Stimulated activated CD8-positive, alpha-beta memory T cell treated with anti-CD3 and anti-CD28 coated beads, Interleukin-4, amount 100 ng/mL, for 48 hours (primary cell): ENCODE measurements around the gene WWTR1.

ENCODE experiments used
- DNase-seq: peaks from one replicate; pipeline ENCODE4 v3.0.0-alpha.2; 2020

The WWTR1 gene

DNA sequence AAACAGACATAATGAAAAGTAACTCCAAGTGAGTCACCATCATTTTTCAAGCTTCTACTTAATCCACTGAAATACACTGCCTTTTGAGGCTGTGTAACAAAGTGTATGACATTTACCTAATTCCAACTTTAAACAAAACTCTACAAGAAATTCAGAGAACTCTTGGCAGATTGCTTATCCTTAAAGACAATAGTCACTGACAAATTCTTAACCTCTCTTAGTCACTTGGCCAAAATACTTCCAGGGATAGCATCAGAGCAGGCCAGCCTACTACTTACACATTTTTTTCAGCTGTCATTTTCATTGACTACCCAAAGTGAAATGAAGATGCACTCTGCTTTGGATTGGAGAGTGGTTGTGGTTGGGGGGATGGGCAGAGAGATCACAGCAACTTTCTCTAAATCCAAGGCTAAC is 3.6 kb downstream of the WWTR1 start:
- DNase-seq = no peak

- DNase-seq = no peak
These were observed 4.3 kb downstream of the WWTR1 start for GRCh38 chr3:149653564-149653963.

DNA sequence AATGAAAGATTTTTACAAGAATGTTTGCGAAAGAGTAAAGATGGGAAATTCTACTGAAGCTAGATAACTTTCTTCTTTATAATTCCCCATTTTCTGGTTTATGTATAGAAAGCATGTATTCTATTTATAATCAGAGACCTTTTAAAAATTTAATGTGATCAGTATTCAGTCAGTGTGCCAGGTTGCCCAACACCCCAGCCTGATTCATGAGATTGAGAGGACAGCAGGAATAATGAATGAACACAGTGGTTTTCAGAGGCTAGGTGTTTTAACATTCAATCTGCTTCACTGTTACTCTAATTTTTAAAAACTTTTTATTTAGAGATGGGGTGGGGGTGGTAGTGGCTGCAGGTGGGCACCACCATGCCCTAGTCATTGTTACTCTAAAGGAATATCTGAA is 4.7 kb downstream of the WWTR1 start:
- no peak for DNase-seq

- DNase-seq = no peak
These were observed 7.0 kb downstream of the WWTR1 start for GRCh38 chr3:149650828-149651227.

- DNase-seq = no peak
These were observed 9.3 kb downstream of the WWTR1 start for GRCh38 chr3:149648525-149648924.

GRCh38 chr3:149647812-149648211 is 10.0 kb downstream of the WWTR1 start:
- DNase-seq = no peak

- no peak for DNase-seq
These were observed 10.5 kb downstream of the WWTR1 start for GRCh38 chr3:149647285-149647684.

- no peak for DNase-seq
These were observed 11.6 kb downstream of the WWTR1 start for GRCh38 chr3:149646181-149646766.

- DNase-seq = no peak
These were observed 13.9 kb downstream of the WWTR1 start for GRCh38 chr3:149643963-149644362.

DNA sequence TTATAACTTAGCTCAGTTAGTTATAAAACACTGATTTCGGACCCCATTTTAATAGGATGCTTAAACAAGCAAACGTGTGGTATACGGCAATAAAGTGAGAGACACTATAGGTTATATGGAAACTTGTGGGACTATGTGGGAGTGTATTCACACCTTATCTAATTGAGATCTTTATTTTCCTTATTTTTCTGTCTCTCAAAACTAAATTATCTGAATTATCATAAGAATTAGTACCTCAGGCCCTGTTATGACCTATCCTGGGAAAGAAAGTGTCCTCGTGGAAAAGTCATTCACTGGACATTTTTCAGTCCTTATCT is 14.4 kb downstream of the WWTR1 start:
- no peak for DNase-seq

DNA sequence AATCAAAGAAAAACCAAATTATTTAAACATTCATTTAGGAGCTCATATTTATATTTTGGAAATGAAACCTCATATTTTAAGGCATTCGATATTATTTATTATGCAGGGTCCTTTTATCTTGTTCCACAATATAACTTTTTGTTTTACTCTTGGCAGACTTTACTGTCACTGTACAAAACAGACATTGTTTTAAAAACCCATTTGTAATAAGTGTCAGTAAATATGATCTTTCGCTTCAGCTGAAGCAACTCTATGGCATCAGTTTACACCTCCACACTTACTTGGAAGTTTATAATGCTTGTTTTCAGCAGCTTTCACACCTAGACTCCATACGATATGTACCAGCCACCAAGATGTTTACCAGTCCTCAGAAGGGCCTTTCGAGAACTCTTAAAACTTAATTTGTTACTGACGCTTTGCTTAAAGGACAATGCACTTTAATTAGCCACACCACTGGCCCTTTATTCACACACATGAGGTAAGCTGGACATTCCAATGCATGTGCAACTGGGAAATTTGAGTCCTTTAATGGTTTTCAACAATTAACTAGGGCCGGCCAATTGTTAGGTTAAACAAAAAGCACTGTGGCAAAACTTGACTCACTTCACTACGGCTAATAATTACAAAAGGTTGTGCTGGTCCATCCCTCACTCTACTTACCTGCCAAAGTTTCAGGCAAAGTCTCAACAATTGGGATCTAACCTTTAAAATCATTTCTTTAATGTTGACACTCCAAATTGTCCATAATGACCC is 16.7 kb downstream of the WWTR1 start:
- DNase-seq = no peak

GRCh38 chr3:149639093-149639486 is 18.7 kb downstream of the WWTR1 start:
- no peak for DNase-seq

DNA sequence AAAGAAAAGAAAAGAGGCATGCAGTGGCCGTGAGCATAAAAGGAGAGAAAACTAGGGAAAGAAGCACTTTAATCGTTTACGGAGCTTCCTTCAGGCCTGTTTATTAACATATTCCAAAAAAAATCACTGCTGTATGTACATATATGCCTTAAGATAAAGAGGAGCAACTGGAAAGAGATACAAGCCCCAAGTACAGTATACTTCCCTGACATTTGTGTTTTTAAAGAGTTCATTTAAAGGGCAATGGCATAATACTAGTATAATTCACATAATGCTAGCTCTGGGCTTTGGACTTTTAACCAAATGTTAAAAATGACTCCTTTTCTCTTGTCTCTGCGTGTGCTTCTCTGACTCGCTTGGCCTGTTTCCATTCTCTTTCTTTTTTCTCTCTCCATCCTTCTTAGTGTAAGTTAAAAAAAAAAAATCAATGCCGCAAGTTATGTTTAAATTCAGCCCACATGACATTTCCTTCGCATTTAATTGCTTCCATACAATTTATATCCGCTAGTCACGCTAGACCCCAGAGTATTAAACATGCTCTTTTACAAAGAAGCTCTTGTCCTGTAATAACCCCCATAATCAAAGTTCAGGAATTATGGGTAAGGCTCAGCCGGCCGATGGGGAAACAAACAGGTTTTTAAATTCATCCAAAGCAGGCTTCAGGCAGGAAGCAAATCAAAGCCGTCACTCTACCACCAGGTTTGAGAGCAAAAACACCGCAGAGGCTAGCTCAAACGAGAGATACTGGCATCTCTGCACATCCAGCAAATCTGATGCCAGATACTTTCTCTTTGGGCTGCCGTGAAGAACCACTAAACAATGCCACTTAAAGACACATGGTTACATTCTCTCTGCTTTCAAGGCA is 19.4 kb downstream of the WWTR1 start:
- no peak for DNase-seq

- no peak for DNase-seq
These were observed 22.4 kb downstream of the WWTR1 start for GRCh38 chr3:149635396-149635795.

DNA sequence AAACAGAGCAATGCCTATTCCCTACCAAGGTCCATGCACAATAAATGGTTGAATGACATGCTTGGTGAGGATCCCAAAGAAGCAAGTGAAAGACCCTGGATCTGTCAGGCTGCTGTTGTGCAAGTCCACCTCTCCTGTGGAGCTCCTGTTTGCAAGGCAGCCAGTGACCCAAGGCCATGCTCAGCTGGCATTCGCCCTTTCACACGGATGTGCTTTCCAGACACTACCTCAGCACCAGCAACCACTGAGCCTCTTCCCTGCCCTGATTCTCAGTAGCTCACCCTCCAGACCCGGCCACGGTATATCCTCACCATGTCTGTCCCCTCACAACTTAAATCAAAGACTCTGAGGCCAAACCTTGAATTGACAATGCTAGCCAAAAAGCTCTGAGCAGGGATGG is 23.3 kb downstream of the WWTR1 start:
- DNase-seq = no peak

- no peak for DNase-seq
These were observed 23.8 kb downstream of the WWTR1 start for GRCh38 chr3:149634072-149634471.

DNA sequence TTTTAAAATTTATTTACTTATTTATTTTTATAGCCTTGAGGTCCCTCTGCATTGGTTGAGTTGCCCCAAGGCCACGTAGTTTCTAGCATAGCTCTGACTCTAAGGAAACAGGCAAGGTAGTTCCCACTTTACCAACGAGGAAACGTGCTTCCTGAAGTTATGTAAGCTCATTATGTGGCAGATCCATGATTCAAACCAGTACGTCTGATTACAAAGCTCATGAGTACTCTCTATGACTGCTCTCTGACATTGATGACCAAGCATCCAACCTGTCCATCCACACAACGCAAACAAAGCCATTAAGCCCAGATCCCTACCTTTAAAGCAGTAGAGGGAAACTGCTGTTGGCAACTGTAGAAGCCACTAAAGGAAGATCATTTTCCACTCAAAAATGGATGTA is 25.6 kb downstream of the WWTR1 start:
- no peak for DNase-seq

DNA sequence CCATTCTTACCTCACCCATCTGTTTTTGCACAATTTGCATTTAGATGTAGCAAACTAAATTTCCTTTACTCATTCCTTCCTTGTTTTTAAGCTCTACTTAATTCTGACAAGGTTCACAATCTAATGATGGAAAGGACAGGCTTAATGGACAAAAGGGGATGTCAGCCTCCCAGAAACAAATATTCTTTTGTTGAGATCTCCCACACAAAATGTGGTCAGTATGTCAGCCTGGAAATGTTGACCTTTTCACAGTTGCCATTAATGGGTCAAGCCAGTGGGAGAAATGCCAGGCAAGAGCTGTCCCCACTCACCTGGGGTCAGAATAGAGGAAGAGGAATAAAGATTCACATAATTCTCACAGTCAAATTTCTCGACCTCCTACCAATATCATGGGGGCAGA is 27.0 kb downstream of the WWTR1 start:
- no peak for DNase-seq

DNA sequence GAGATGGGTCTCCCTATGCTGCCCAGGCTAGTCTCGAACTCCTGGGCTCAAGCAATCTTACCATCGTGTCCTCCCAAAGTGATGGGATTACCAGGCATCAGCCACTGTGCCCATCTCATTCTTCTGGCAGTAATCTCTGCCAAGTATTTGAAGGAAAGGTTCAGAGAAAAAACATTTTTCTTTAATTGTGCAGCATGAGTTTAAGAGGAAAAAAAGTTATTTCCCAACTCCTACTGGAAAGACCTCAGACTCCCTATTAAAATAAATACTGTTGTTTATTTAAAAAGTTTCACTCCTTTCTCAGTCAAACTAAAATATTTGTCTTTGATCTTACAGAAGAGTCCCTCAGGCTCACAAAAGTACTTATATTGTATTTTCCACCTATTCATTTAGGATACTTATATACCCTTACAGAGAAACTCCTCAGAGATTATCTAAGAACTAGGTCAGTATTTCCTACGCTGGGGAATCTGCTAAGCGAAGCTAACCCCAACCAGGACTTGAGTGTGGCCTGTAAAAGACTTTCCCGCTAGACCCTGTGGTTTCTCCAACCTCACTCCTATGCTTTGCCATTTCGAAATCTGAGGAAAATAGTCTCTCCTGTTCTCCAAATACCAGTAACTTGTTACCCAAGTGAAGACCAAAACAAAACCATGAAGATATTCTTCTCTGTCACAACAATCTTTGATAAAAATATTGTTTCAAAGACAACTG is 28.7 kb downstream of the WWTR1 start:
- no peak for DNase-seq

DNA sequence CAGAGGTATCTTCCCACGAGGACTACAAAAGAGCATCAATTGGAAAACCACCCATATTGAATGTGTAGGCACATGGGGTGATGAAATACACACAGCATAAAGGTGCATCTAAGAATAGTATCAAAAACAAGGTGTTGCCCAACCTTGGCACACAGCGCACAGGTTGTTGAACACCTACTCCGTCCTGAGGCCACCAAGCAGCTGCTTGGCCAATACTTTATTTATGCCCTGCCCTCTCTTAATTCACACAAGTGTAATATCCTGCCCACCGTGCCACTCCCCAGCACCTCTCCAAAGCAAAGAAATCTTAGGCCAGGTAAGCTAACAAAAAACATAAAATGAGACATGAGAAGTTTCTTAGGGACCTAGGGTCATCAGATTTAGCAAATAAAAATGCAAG is 31.2 kb downstream of the WWTR1 start:
- DNase-seq = no peak

GRCh38 chr3:149625795-149626194 is 32.0 kb downstream of the WWTR1 start:
- no peak for DNase-seq

- no peak for DNase-seq
These were observed 34.0 kb downstream of the WWTR1 start for GRCh38 chr3:149623824-149624223.

- no peak for DNase-seq
These were observed 36.4 kb downstream of the WWTR1 start for GRCh38 chr3:149621218-149622005.
